ENCODE results near the gene GLCCI1. TPM values are rescaled to one million over a fixed set of nuclear protein-coding genes. Genes with fewer than 3 reads are reported as not detected.

GLCCI1 gene
- total and polyA plus RNA-seq, 4 donors, result 1.4 to 5.9 (median 4.3) TPM

DNA sequence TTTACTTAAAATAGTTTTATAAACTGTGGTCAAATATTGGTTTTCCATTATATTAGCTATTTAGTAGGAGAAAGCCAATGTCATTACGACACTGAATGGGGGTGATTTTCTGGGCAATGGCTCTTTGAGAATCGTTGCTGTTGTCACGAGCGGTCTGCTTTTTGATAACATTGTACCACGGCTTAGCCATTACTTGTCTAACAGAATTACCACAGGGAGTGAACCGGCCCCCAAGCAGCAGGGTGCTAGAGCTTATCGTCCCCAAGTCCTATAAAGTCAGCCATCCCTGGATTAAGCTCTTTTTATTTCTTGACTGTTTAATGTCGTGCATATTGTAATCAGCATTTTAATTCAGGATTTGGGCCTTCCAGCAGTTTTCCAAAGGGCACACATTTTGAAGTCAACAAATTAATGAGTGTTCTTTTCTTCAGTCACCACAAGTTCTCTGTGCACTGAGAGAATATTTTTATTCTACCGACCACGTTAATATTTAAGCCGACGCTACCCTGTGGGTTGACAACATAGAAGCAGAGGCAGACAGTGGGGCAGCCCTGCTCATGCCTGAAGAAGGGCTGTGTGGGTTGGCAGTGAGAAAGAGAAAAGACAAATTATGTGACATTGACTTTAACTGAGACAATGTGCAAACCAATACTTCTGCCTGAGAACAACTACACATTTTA lies 167.6 kb downstream of the GLCCI1 start:
- Histone ChIP-seq H3K9ac (ENCODE audit: low read depth in 1 of 2, low read length in 2 of 2) (no peak overlapping the region), H3K27me3 (ENCODE audit: control insufficient read depth in 4 of 4, insufficient read depth in 4 of 4, low read length in 3 of 4) (no peaks in the 10 kb centered on the region), H3K9me3 (ENCODE audit: control insufficient read depth in 4 of 4, low read length in 3 of 4) (no peaks in the 10 kb centered on the region), H3K36me3 (ENCODE audit: control insufficient read depth in 4 of 4, insufficient read depth in 3 of 4, low read depth in 1 of 4, low read length in 3 of 4) (peaks cover 0 to 3% (median 1%) of the 10 kb centered on the region in 4 donors), H3K4me3 (ENCODE audit: low read depth in 1 of 3, low read length in 3 of 3) (no peak overlapping the region), H3K27ac (ENCODE audit: low read depth in 1 of 2, low read length in 2 of 2) (no peak overlapping the region), H3K4me1 (ENCODE audit: control insufficient read depth in 4 of 4, insufficient read depth in 4 of 4, low read length in 3 of 4) (peaks cover 0 to 9% (median 6%) of the 10 kb centered on the region in 4 donors)
- TF ChIP-seq HNF4A (conservative IDR thresholded peaks at IDR 0.05), result no peak
- no peak for TF ChIP-seq GABPA (IDR thresholded peaks at IDR 0.05 in 1 of 2, conservative IDR thresholded peaks at IDR 0.05 in 1 of 2)
- no peak for TF ChIP-seq NR2F2 (IDR thresholded peaks at IDR 0.05)
- no peak for TF ChIP-seq ATF3 (IDR thresholded peaks at IDR 0.05)
- TF ChIP-seq JUND (IDR thresholded peaks at IDR 0.05), result no peak
- TF ChIP-seq TAF1 (conservative IDR thresholded peaks at IDR 0.05), result no peak
- no peak for TF ChIP-seq HNF4G (IDR thresholded peaks at IDR 0.05)
- TF ChIP-seq, protein P1, sequence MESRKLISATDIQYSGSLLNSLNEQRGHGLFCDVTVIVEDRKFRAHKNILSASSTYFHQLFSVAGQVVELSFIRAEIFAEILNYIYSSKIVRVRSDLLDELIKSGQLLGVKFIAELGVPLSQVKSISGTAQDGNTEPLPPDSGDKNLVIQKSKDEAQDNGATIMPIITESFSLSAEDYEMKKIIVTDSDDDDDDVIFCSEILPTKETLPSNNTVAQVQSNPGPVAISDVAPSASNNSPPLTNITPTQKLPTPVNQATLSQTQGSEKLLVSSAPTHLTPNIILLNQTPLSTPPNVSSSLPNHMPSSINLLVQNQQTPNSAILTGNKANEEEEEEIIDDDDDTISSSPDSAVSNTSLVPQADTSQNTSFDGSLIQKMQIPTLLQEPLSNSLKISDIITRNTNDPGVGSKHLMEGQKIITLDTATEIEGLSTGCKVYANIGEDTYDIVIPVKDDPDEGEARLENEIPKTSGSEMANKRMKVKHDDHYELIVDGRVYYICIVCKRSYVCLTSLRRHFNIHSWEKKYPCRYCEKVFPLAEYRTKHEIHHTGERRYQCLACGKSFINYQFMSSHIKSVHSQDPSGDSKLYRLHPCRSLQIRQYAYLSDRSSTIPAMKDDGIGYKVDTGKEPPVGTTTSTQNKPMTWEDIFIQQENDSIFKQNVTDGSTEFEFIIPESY (IDR thresholded peaks at IDR 0.05), result no peak
- no peak for TF ChIP-seq MAX (IDR thresholded peaks at IDR 0.05)
- no peak for TF ChIP-seq CTCF (IDR thresholded peaks at IDR 0.05; ENCODE audit: low read depth, low read length, missing input control)
- TF ChIP-seq, protein P2, sequence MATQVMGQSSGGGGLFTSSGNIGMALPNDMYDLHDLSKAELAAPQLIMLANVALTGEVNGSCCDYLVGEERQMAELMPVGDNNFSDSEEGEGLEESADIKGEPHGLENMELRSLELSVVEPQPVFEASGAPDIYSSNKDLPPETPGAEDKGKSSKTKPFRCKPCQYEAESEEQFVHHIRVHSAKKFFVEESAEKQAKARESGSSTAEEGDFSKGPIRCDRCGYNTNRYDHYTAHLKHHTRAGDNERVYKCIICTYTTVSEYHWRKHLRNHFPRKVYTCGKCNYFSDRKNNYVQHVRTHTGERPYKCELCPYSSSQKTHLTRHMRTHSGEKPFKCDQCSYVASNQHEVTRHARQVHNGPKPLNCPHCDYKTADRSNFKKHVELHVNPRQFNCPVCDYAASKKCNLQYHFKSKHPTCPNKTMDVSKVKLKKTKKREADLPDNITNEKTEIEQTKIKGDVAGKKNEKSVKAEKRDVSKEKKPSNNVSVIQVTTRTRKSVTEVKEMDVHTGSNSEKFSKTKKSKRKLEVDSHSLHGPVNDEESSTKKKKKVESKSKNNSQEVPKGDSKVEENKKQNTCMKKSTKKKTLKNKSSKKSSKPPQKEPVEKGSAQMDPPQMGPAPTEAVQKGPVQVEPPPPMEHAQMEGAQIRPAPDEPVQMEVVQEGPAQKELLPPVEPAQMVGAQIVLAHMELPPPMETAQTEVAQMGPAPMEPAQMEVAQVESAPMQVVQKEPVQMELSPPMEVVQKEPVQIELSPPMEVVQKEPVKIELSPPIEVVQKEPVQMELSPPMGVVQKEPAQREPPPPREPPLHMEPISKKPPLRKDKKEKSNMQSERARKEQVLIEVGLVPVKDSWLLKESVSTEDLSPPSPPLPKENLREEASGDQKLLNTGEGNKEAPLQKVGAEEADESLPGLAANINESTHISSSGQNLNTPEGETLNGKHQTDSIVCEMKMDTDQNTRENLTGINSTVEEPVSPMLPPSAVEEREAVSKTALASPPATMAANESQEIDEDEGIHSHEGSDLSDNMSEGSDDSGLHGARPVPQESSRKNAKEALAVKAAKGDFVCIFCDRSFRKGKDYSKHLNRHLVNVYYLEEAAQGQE (IDR thresholded peaks at IDR 0.05), result no peak
- no peak for TF ChIP-seq FOXA1 (IDR thresholded peaks at IDR 0.05)
- no peak for TF ChIP-seq EGR1 (IDR thresholded peaks at IDR 0.05; ENCODE audit: low read depth in 2 of 2)
- no peak for TF ChIP-seq FOXA2 (IDR thresholded peaks at IDR 0.05)
- TF ChIP-seq RAD21 (IDR thresholded peaks at IDR 0.05), result no peak
- no peak for TF ChIP-seq RXRA (IDR thresholded peaks at IDR 0.05)
- no peak for TF ChIP-seq YY1 (IDR thresholded peaks at IDR 0.05)
- no peak for TF ChIP-seq SP1 (IDR thresholded peaks at IDR 0.05)
- 88% methylated on average over 12 of the region's 12 CpGs for WGBS
- DNase-seq (ENCODE audit: low spot score), result no peak

Data from liver (tissue), 9 donors.